ENCODE data around the gene DNAH2. TPM values are rescaled to one million over a fixed set of nuclear protein-coding genes. Genes with fewer than 3 reads are reported as not detected.
A peak's percentile ranks its signal among the peaks of the same experiment; 100 is the strongest.

The DNAH2 gene
- total and polyA plus RNA-seq, 2 of the 13 experiments (the other 11 are each of a cell fraction or from before 2014, with no cell fraction given): not detected

DNA sequence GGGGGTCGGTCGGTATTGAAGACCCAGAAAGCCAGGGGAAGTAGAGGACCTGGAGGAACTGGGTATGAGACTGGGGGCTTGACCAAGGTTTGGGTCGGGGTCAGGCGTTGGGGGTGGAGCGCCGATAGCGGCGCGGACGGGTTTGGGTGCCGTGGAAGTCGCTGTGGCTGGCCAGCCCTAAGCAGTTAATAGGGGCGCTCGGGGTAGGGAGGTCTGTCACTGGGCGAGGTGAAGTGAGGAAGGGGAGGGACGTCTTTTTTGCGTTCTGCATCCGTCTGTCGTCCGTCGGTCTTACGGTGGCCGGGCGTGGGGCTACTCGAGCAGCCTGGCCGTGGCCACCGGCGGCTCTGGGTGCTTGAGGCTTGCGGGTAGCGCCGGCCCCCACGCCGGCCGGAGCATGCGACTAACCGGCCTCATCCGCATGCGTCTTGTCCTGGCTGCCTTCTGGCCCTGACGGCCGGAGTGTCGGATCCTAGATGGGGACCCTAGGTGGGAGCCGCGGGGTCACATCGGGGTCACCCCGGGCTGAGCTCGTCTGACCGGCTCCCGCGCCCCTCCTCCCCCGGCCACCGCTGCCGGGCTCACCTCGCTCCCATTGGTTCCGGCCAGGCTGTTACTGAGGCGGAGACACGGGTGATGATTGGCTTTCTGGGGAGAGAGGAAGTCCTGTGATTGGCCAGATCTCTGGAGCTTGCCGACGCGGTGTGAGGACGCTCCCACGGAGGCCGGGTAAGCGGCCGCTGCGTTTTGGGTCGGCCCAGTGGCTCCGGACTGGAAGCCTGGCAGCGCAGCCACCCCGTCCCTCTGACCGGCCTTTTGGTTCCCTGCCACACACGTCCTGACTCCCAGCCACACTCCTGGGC is 127.0 kb downstream of the DNAH2 start (continued):
- TF ChIP-seq, protein P1, sequence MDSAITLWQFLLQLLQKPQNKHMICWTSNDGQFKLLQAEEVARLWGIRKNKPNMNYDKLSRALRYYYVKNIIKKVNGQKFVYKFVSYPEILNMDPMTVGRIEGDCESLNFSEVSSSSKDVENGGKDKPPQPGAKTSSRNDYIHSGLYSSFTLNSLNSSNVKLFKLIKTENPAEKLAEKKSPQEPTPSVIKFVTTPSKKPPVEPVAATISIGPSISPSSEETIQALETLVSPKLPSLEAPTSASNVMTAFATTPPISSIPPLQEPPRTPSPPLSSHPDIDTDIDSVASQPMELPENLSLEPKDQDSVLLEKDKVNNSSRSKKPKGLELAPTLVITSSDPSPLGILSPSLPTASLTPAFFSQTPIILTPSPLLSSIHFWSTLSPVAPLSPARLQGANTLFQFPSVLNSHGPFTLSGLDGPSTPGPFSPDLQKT (CRISPR knock-in tag; IDR thresholded peaks at IDR 0.05; ENCODE audit: borderline replicate concordance): no peak
- TF ChIP-seq, protein P2, sequence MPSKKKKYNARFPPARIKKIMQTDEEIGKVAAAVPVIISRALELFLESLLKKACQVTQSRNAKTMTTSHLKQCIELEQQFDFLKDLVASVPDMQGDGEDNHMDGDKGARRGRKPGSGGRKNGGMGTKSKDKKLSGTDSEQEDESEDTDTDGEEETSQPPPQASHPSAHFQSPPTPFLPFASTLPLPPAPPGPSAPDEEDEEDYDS (CRISPR knock-in tag; IDR thresholded peaks at IDR 0.05): peak; percentile 42
- TF ChIP-seq, protein P3, sequence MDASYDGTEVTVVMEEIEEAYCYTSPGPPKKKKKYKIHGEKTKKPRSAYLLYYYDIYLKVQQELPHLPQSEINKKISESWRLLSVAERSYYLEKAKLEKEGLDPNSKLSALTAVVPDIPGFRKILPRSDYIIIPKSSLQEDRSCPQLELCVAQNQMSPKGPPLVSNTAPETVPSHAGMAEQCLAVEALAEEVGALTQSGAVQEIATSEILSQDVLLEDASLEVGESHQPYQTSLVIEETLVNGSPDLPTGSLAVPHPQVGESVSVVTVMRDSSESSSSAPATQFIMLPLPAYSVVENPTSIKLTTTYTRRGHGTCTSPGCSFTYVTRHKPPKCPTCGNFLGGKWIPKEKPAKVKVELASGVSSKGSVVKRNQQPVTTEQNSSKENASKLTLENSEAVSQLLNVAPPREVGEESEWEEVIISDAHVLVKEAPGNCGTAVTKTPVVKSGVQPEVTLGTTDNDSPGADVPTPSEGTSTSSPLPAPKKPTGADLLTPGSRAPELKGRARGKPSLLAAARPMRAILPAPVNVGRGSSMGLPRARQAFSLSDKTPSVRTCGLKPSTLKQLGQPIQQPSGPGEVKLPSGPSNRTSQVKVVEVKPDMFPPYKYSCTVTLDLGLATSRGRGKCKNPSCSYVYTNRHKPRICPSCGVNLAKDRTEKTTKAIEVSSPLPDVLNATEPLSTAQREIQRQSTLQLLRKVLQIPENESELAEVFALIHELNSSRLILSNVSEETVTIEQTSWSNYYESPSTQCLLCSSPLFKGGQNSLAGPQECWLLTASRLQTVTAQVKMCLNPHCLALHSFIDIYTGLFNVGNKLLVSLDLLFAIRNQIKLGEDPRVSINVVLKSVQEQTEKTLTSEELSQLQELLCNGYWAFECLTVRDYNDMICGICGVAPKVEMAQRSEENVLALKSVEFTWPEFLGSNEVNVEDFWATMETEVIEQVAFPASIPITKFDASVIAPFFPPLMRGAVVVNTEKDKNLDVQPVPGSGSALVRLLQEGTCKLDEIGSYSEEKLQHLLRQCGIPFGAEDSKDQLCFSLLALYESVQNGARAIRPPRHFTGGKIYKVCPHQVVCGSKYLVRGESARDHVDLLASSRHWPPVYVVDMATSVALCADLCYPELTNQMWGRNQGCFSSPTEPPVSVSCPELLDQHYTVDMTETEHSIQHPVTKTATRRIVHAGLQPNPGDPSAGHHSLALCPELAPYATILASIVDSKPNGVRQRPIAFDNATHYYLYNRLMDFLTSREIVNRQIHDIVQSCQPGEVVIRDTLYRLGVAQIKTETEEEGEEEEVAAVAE (CRISPR knock-in tag; IDR thresholded peaks at IDR 0.05; ENCODE audit: borderline replicate concordance): peak; percentile 49; the same call in 1 of the 2 replicates
- no peak for TF ChIP-seq ZNF75D (CRISPR knock-in tag; IDR thresholded peaks at IDR 0.05; ENCODE audit: borderline replicate concordance)
- TF ChIP-seq ZNF234 (CRISPR knock-in tag; conservative IDR thresholded peaks at IDR 0.05): no peak
- no peak for TF ChIP-seq THYN1 (CRISPR knock-in tag; IDR thresholded peaks at IDR 0.05; ENCODE audit: borderline replicate concordance, low read depth)
- TF ChIP-seq PAWR (CRISPR knock-in tag; IDR thresholded peaks at IDR 0.05; ENCODE audit: borderline replicate concordance): no peak
- TF ChIP-seq, protein P4, sequence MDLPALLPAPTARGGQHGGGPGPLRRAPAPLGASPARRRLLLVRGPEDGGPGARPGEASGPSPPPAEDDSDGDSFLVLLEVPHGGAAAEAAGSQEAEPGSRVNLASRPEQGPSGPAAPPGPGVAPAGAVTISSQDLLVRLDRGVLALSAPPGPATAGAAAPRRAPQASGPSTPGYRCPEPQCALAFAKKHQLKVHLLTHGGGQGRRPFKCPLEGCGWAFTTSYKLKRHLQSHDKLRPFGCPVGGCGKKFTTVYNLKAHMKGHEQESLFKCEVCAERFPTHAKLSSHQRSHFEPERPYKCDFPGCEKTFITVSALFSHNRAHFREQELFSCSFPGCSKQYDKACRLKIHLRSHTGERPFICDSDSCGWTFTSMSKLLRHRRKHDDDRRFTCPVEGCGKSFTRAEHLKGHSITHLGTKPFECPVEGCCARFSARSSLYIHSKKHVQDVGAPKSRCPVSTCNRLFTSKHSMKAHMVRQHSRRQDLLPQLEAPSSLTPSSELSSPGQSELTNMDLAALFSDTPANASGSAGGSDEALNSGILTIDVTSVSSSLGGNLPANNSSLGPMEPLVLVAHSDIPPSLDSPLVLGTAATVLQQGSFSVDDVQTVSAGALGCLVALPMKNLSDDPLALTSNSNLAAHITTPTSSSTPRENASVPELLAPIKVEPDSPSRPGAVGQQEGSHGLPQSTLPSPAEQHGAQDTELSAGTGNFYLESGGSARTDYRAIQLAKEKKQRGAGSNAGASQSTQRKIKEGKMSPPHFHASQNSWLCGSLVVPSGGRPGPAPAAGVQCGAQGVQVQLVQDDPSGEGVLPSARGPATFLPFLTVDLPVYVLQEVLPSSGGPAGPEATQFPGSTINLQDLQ (CRISPR knock-in tag; IDR thresholded peaks at IDR 0.05): no peak
- no peak for TF ChIP-seq SAFB2 (CRISPR knock-in tag; IDR thresholded peaks at IDR 0.05; ENCODE audit: borderline replicate concordance, low read depth)
- TF ChIP-seq, protein P5, sequence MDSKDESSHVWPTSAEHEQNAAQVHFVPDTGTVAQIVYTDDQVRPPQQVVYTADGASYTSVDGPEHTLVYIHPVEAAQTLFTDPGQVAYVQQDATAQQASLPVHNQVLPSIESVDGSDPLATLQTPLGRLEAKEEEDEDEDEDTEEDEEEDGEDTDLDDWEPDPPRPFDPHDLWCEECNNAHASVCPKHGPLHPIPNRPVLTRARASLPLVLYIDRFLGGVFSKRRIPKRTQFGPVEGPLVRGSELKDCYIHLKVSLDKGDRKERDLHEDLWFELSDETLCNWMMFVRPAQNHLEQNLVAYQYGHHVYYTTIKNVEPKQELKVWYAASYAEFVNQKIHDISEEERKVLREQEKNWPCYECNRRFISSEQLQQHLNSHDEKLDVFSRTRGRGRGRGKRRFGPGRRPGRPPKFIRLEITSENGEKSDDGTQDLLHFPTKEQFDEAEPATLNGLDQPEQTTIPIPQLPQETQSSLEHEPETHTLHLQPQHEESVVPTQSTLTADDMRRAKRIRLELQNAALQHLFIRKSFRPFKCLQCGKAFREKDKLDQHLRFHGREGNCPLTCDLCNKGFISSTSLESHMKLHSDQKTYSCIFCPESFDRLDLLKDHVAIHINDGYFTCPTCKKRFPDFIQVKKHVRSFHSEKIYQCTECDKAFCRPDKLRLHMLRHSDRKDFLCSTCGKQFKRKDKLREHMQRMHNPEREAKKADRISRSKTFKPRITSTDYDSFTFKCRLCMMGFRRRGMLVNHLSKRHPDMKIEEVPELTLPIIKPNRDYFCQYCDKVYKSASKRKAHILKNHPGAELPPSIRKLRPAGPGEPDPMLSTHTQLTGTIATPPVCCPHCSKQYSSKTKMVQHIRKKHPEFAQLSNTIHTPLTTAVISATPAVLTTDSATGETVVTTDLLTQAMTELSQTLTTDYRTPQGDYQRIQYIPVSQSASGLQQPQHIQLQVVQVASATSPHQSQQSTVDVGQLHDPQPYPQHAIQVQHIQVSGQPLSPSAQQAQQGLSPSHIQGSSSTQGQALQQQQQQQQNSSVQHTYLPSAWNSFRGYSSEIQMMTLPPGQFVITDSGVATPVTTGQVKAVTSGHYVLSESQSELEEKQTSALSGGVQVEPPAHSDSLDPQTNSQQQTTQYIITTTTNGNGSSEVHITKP (CRISPR knock-in tag; IDR thresholded peaks at IDR 0.05; ENCODE audit: low read depth): peak; percentile 80
- TF ChIP-seq, protein P6, sequence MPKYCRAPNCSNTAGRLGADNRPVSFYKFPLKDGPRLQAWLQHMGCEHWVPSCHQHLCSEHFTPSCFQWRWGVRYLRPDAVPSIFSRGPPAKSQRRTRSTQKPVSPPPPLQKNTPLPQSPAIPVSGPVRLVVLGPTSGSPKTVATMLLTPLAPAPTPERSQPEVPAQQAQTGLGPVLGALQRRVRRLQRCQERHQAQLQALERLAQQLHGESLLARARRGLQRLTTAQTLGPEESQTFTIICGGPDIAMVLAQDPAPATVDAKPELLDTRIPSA (CRISPR knock-in tag; IDR thresholded peaks at IDR 0.05; ENCODE audit: borderline replicate concordance): 0 out of 2 replicates have a peak, but pooled peaks have one; percentile 54
- no peak for TF ChIP-seq RBM39 (IDR thresholded peaks at IDR 0.05; ENCODE audit: low read depth, low read length, poor library complexity, severe bottlenecking)
- TF ChIP-seq SMAD3 (CRISPR knock-in tag; IDR thresholded peaks at IDR 0.05): no peak
